ENCODE data around the gene RGR.

- TF ChIP-seq CTCF (IDR thresholded peaks at IDR 0.05), result no peak
- no peak for TF ChIP-seq POLR2A (IDR thresholded peaks at IDR 0.05)
Observed at GRCh38 chr10:84269773-84270172, 24.9 kb downstream of the RGR start.

Measured in heart left ventricle (tissue), 13 donors.